ENCODE measurements around the gene GYG2.

DNA sequence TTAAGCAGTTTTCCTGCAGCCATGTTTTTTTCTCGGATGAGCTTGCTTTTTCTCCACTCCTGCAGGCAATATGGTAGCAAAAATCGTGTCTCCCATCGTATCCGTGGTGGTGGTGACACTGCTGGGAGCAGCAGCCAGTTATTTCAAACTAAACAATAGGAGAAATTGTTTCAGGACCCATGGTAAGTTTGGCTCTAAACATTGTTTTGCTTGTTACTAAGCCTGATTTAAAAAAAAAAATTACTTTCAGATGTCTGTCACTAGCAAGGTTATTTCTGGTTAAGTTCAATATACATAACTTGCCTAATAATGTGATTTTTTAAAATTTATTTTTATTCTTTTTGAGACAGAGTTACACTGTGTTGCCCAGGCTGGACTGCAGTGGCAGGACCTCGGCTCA, 17.5 kb upstream of the GYG2 start:
- no peak for TF ChIP-seq SUZ12 (IDR thresholded peaks at IDR 0.05; ENCODE audit: extremely low read depth, insufficient read depth, insufficient read length)
- no peak for TF ChIP-seq ZNF274 (IDR thresholded peaks at IDR 0.05; ENCODE audit: low read depth, low read length)
- no peak for TF ChIP-seq YY1 (IDR thresholded peaks at IDR 0.05; ENCODE audit: insufficient read depth, insufficient read length)

All from NT2/D1 (cell line).